Neural crest cell (in vitro differentiated cells): ENCODE measurements around the gene RPS6KB1. TPM values are rescaled to one million over a fixed set of nuclear protein-coding genes. Genes with fewer than 3 reads are reported as not detected.
"Not testable (repeated sequence)": the region's sequence is repeated elsewhere in the genome, so short reads cannot be mapped to it uniquely, and the experiment has no call there.

Experiments
- DNase-seq: peaks from one replicate; pipeline ENCODE4 v3.0.0; 2021; ENCODE audit warnings: low read depth, mixed read lengths, low spot score
- H3K27ac Mint-ChIP-seq: one replicate; pipeline ENCODE4 v1.8.0; 2021; ENCODE audit warnings: mild to moderate bottlenecking, mixed read lengths; ENCODE audit not compliant: unreplicated experiment
- H3K27me3 Mint-ChIP-seq: 2 replicates; pipeline ENCODE4 v1.8.0; 2021; ENCODE audit warnings: low read depth, mild to moderate bottlenecking, mixed read lengths
- H3K36me3 Mint-ChIP-seq: 2 replicates; pipeline ENCODE4 v1.8.0; 2021; ENCODE audit warnings: low read depth, mild to moderate bottlenecking, mixed read lengths
- H3K4me1 Mint-ChIP-seq: 2 replicates; pipeline ENCODE4 v1.8.0; 2021; ENCODE audit warnings: mixed read lengths
- H3K4me3 Mint-ChIP-seq: one replicate; pipeline ENCODE4 v1.8.0; 2021; ENCODE audit warnings: mild to moderate bottlenecking, mixed read lengths
- H3K9me3 Mint-ChIP-seq: 2 replicates; pipeline ENCODE4 v1.8.0; 2021; ENCODE audit warnings: mixed read lengths
- CTCF ChIP-seq: fragments of 200-600 bp; sonication (generic); conservative IDR thresholded peaks from 2 replicates; pipeline ENCODE4 v1.5.0; 2021; ENCODE audit warnings: antibody characterized with exemption, mild to moderate bottlenecking
- total RNA-seq: library from RNA; stranded (reverse); gene quantifications from 2 replicates; pipeline ENCODE4 v1.2.1, GENCODE V29; 2021

Gene RPS6KB1
- total RNA-seq, 1 donor from 2014 or later, result 36.8 TPM

- Mint-ChIP-seq H3K4me3 (peak overlapping the region; percentile 98), H3K9me3 (no peaks in the 10 kb centered on the region), H3K4me1 (peaks cover 19% of the 10 kb centered on the region), H3K27ac (peak overlapping the region; percentile 38), H3K36me3 (peaks cover 3% of the 10 kb centered on the region), H3K27me3 (no peaks in the 10 kb centered on the region)
- no peak for DNase-seq
- no peak for TF ChIP-seq CTCF
These were observed 71.0 kb downstream of the RPS6KB1 start for GRCh38 chr17:59963738-59964481.

- no peaks in the 10 kb centered on the region for H3K9me3 Mint-ChIP-seq
These were observed 71.8 kb downstream of the RPS6KB1 start, which contains the start of gene RNFT1 for GRCh38 chr17:59964482-59965328. Gene RNFT1, minus strand, starts transcription at chr17:59964740. Its CDS starts 77 bp downstream, at chr17:59964663.

GRCh38 chr17:59971771-59972170 is 78.8 kb downstream of the RPS6KB1 start:
- not testable (repeated sequence) for H3K4me1 Mint-ChIP-seq, H3K36me3 Mint-ChIP-seq, DNase-seq, H3K9me3 Mint-ChIP-seq, H3K27ac Mint-ChIP-seq, H3K4me3 Mint-ChIP-seq
- peaks cover 14% of the 10 kb centered on the region for H3K27me3 Mint-ChIP-seq

More at GRCh38 chr17:59964482-59965328, 71.8 kb downstream of the RPS6KB1 start, which contains the start of gene RNFT1:
- Mint-ChIP-seq H3K4me3 (peak within 1 kb of the TSS; percentile 98), H3K4me1 (peaks cover 19% of the 10 kb centered on the region), H3K36me3 (no peaks in the 10 kb centered on the region), H3K27me3 (no peaks in the 10 kb centered on the region), H3K27ac (peak within 1 kb of the TSS; percentile 53)
- DNase-seq, result peak; percentile 83
- no peak for TF ChIP-seq CTCF

- Mint-ChIP-seq H3K27me3 (peaks cover 14% of the 10 kb centered on the region), H3K9me3 (no peaks in the 10 kb centered on the region), H3K36me3 (no peaks in the 10 kb centered on the region), H3K4me1 (no peaks in the 10 kb centered on the region), H3K27ac (no peak overlapping the region), H3K4me3 (no peak overlapping the region)
- DNase-seq, result no peak
- TF ChIP-seq CTCF, result no peak
These were observed 79.9 kb downstream of the RPS6KB1 start for GRCh38 chr17:59972778-59973177.

- not testable (repeated sequence) for H3K4me3 Mint-ChIP-seq, DNase-seq, H3K36me3 Mint-ChIP-seq, H3K27ac Mint-ChIP-seq, H3K4me1 Mint-ChIP-seq, H3K9me3 Mint-ChIP-seq
- H3K27me3 Mint-ChIP-seq, result peaks cover 14% of the 10 kb centered on the region
These were observed 80.6 kb downstream of the RPS6KB1 start for GRCh38 chr17:59973483-59973882.

GRCh38 chr17:59975166-59975565 is 82.2 kb downstream of the RPS6KB1 start:
- not testable (repeated sequence) for H3K27ac Mint-ChIP-seq, H3K36me3 Mint-ChIP-seq, H3K4me3 Mint-ChIP-seq, H3K4me1 Mint-ChIP-seq, DNase-seq, H3K9me3 Mint-ChIP-seq
- H3K27me3 Mint-ChIP-seq, result peaks cover 14% of the 10 kb centered on the region

GRCh38 chr17:59996608-59997007 is 103.7 kb downstream of the RPS6KB1 start:
- H3K4me1 Mint-ChIP-seq, H3K27ac Mint-ChIP-seq, H3K36me3 Mint-ChIP-seq, H3K9me3 Mint-ChIP-seq, DNase-seq, H3K27me3 Mint-ChIP-seq, H3K4me3 Mint-ChIP-seq: not testable (repeated sequence)

Other genes with a start within 250 kb of the RPS6KB1 start
- 25.9 and 33.7 TPM in 2 replicates for gene PTRH2, start 185.7 kb upstream of the RPS6KB1 start, total RNA-seq
- gene VMP1, start 185.5 kb upstream of the RPS6KB1 start, total RNA-seq, result 53.8 and 62.6 TPM in 2 replicates
- gene TUBD1, start 178 bp upstream of the RPS6KB1 start, total RNA-seq, result 22.2 and 22.3 TPM in 2 replicates
- gene RNFT1, start 71.6 kb downstream of the RPS6KB1 start, total RNA-seq, result 17.0 and 18.9 TPM in 2 replicates
- gene HEATR6, start 185.8 kb downstream of the RPS6KB1 start, total RNA-seq, result 33.2 and 36.6 TPM in 2 replicates